ENCODE data around the gene COL12A1. TPM values are rescaled to one million over a fixed set of nuclear protein-coding genes. Genes with fewer than 3 reads are reported as not detected.
"Not testable (repeated sequence)": the region's sequence is repeated elsewhere in the genome, so short reads cannot be mapped to it uniquely, and the experiment has no call there.

COL12A1 gene
- total RNA-seq, 1 experiment from 2014 or later: 29.3 TPM

- intact Hi-C loops (cut with micrococcal nuclease; ENCODE audit: unreplicated experiment): loop anchor here (5.0 to 10.0 kb wide), 6 partner anchors 84 to 946 kb away; no protein-coding TSS in a partner anchor
- Mint-ChIP-seq H3K36me3 (ENCODE audit: insufficient read depth, unreplicated experiment) (peaks cover 27% of the 10 kb centered on the region), H3K27me3 (ENCODE audit: unreplicated experiment) (peaks cover 3% of the 10 kb centered on the region), H3K9me3 (ENCODE audit: low read depth, unreplicated experiment) (no peaks in the 10 kb centered on the region), H3K4me3 (ENCODE audit: low read depth, unreplicated experiment) (no peak overlapping the region), H3K4me1 (ENCODE audit: low read depth, unreplicated experiment) (peaks cover 28% of the 10 kb centered on the region), H3K27ac (ENCODE audit: unreplicated experiment) (no peak overlapping the region)
- BruUV-seq (replicated peaks): no TSS peak
- DNase-seq: no peak
- no peak for TF ChIP-seq CTCF (IDR thresholded peaks at IDR 0.05; ENCODE audit: unreplicated experiment)
- CTCF ChIA-PET: interaction anchor here (2.2 kb wide), 1 partner anchor 792 kb away, joined by 7 read pairs; no protein-coding TSS in a partner anchor
Observed at GRCh38 chr6:75201021-75201420, 4.8 kb downstream of the COL12A1 start.

GRCh38 chr6:75199889-75200288 lies 6.0 kb downstream of the COL12A1 start:
- no TSS peak for BruUV-seq (replicated peaks)
- Mint-ChIP-seq H3K4me3 (ENCODE audit: low read depth, unreplicated experiment) (no peak overlapping the region), H3K36me3 (ENCODE audit: insufficient read depth, unreplicated experiment) (peaks cover 16% of the 10 kb centered on the region), H3K9me3 (ENCODE audit: low read depth, unreplicated experiment) (no peaks in the 10 kb centered on the region), H3K27ac (ENCODE audit: unreplicated experiment) (no peak overlapping the region), H3K27me3 (ENCODE audit: unreplicated experiment) (no peaks in the 10 kb centered on the region), H3K4me1 (ENCODE audit: low read depth, unreplicated experiment) (peaks cover 28% of the 10 kb centered on the region)
- intact Hi-C loops (cut with micrococcal nuclease; ENCODE audit: unreplicated experiment): loop anchor here (5.0 to 10.0 kb wide), 6 partner anchors 83 to 945 kb away; no protein-coding TSS in a partner anchor
- DNase-seq: no peak
- CTCF ChIA-PET: interaction anchor here (0.5 kb wide), 1 partner anchor 362 kb away, joined by 3 read pairs; no protein-coding TSS in a partner anchor
- no peak for TF ChIP-seq CTCF (IDR thresholded peaks at IDR 0.05; ENCODE audit: unreplicated experiment)

- no TSS peak for BruUV-seq (replicated peaks)
- DNase-seq: no peak
- H3K27me3 Mint-ChIP-seq (ENCODE audit: unreplicated experiment): no peaks in the 10 kb centered on the region
- CTCF ChIA-PET: no interaction called here
- no peaks in the 10 kb centered on the region for H3K9me3 Mint-ChIP-seq (ENCODE audit: low read depth, unreplicated experiment)
- no peak for TF ChIP-seq CTCF (IDR thresholded peaks at IDR 0.05; ENCODE audit: unreplicated experiment)
- intact Hi-C loops (cut with micrococcal nuclease; ENCODE audit: unreplicated experiment): no loop called here
- no peak overlapping the region for H3K27ac Mint-ChIP-seq (ENCODE audit: unreplicated experiment)
- H3K4me1 Mint-ChIP-seq (ENCODE audit: low read depth, unreplicated experiment): no peaks in the 10 kb centered on the region
- no peaks in the 10 kb centered on the region for H3K36me3 Mint-ChIP-seq (ENCODE audit: insufficient read depth, unreplicated experiment)
- no peak overlapping the region for H3K4me3 Mint-ChIP-seq (ENCODE audit: low read depth, unreplicated experiment)
Observed at GRCh38 chr6:75196081-75196687, 9.7 kb downstream of the COL12A1 start.

- no peak overlapping the region for H3K27ac Mint-ChIP-seq (ENCODE audit: unreplicated experiment)
- TF ChIP-seq CTCF (IDR thresholded peaks at IDR 0.05; ENCODE audit: unreplicated experiment): no peak
- no peaks in the 10 kb centered on the region for H3K36me3 Mint-ChIP-seq (ENCODE audit: insufficient read depth, unreplicated experiment)
- no peaks in the 10 kb centered on the region for H3K9me3 Mint-ChIP-seq (ENCODE audit: low read depth, unreplicated experiment)
- no peak for DNase-seq
- H3K4me1 Mint-ChIP-seq (ENCODE audit: low read depth, unreplicated experiment): no peaks in the 10 kb centered on the region
- BruUV-seq (replicated peaks): no TSS peak
- H3K4me3 Mint-ChIP-seq (ENCODE audit: low read depth, unreplicated experiment): no peak overlapping the region
- CTCF ChIA-PET: no interaction called here
- intact Hi-C loops (cut with micrococcal nuclease; ENCODE audit: unreplicated experiment): no loop called here
- no peaks in the 10 kb centered on the region for H3K27me3 Mint-ChIP-seq (ENCODE audit: unreplicated experiment)
Observed at GRCh38 chr6:75188221-75188925, 17.5 kb downstream of the COL12A1 start.

- H3K27ac Mint-ChIP-seq (ENCODE audit: unreplicated experiment); H3K4me1 Mint-ChIP-seq (ENCODE audit: low read depth, unreplicated experiment); H3K4me3 Mint-ChIP-seq (ENCODE audit: low read depth, unreplicated experiment); H3K27me3 Mint-ChIP-seq (ENCODE audit: unreplicated experiment); H3K9me3 Mint-ChIP-seq (ENCODE audit: low read depth, unreplicated experiment); CTCF ChIA-PET; BruUV-seq (replicated peaks); DNase-seq; H3K36me3 Mint-ChIP-seq (ENCODE audit: insufficient read depth, unreplicated experiment); intact Hi-C loops (cut with micrococcal nuclease; ENCODE audit: unreplicated experiment): not testable (repeated sequence)
Observed at GRCh38 chr6:75186581-75186980, 19.3 kb downstream of the COL12A1 start.

All from Calu3 (cell line).